HepG2 (cell line): ENCODE data around the gene NCAPD2. TPM values are rescaled to one million over a fixed set of nuclear protein-coding genes. Genes with fewer than 3 reads are reported as not detected.
A peak's percentile ranks its signal among the peaks of the same experiment; 100 is the strongest.

Source experiments
- ATF7 ChIP-seq, 2 experiments: fragments of 450-650 bp in 1 of 2; sonication (generic) in 1 of 2; formaldehyde crosslinking in 1 of 2; IDR thresholded peaks; 2 replicates each; pipeline versions ENCODE4 v1.4.0 to v1.6.1; 2016 to 2020; ENCODE audit warnings: antibody characterized with exemption in 1 of 2, mild to moderate bottlenecking in 1 of 2, missing genetic modification reagents in 1 of 2
- ATF7-NPFF ChIP-seq: sonication (generic); formaldehyde crosslinking; IDR thresholded peaks from 2 replicates; pipeline ENCODE4 v1.8.1; 2023; ENCODE audit warnings: mild to moderate bottlenecking, low read depth, missing genetic modification reagents, moderate library complexity
- CHCHD3 ChIP-seq: sonication (generic); formaldehyde crosslinking; IDR thresholded peaks from 2 replicates; pipeline ENCODE4 v1.8.0; 2022; ENCODE audit warnings: mild to moderate bottlenecking, missing genetic modification reagents, moderate library complexity
- GFI1 ChIP-seq: sonication (generic); formaldehyde crosslinking; IDR thresholded peaks from 2 replicates; pipeline ENCODE4 v1.5.0; 2020; ENCODE audit warnings: missing genetic modification reagents, mild to moderate bottlenecking, borderline replicate concordance
- HNF4A ChIP-seq: sonication (generic); formaldehyde crosslinking; IDR thresholded peaks from 2 replicates; pipeline ENCODE4 v1.4.0; 2020; ENCODE audit warnings: missing genetic modification reagents
- ISX ChIP-seq: sonication (generic); formaldehyde crosslinking; conservative IDR thresholded peaks from 2 replicates; pipeline ENCODE4 v1.5.0; 2020; ENCODE audit warnings: missing genetic modification reagents
- MBNL3 ChIP-seq: fragments of 250-450 bp; sonication (Bioruptor Pico); conservative IDR thresholded peaks from 2 replicates; pipeline ENCODE4 v1.8.0; 2022; ENCODE audit warnings: mild to moderate bottlenecking, inconsistent platforms
- MZF1 ChIP-seq: sonication (generic); formaldehyde crosslinking; IDR thresholded peaks from 2 replicates; pipeline ENCODE4 v1.8.1; 2023; ENCODE audit warnings: mild to moderate bottlenecking, missing genetic modification reagents, borderline replicate concordance
- PHB2 ChIP-seq: fragments of 450-650 bp; IDR thresholded peaks from 2 replicates; pipeline ENCODE4 v1.6.1; 2018; ENCODE audit not compliant: partially characterized antibody
- SP140L ChIP-seq: sonication (generic); formaldehyde crosslinking; IDR thresholded peaks from 2 replicates; pipeline ENCODE4 v1.4.0; 2020; ENCODE audit warnings: missing genetic modification reagents, borderline replicate concordance
- TRIM24 ChIP-seq: sonication (generic); formaldehyde crosslinking; IDR thresholded peaks from 2 replicates; pipeline ENCODE4 v1.8.0; 2022; ENCODE audit warnings: mild to moderate bottlenecking, missing genetic modification reagents
- YY1 ChIP-seq: IDR thresholded peaks from 2 replicates; pipeline ENCODE4 v1.6.1; 2011; ENCODE audit warnings: low read length, low read depth, moderate library complexity, mild to moderate bottlenecking; ENCODE audit not compliant: insufficient read depth, insufficient replicate concordance
- ZFP41 ChIP-seq: sonication (generic); formaldehyde crosslinking; IDR thresholded peaks from 2 replicates; pipeline ENCODE4 v1.4.0; 2020; ENCODE audit warnings: mild to moderate bottlenecking, missing genetic modification reagents, borderline replicate concordance
- ZMYM2 ChIP-seq: sonication (generic); formaldehyde crosslinking; IDR thresholded peaks from 2 replicates; pipeline ENCODE4 v1.8.0; 2022; ENCODE audit warnings: mild to moderate bottlenecking, missing genetic modification reagents
- ZNF143 ChIP-seq: sonication (generic); formaldehyde crosslinking; IDR thresholded peaks from 2 replicates; pipeline ENCODE4 v1.4.0; 2020; ENCODE audit warnings: missing genetic modification reagents
- ZNF256 ChIP-seq: sonication (generic); formaldehyde crosslinking; conservative IDR thresholded peaks from 2 replicates; pipeline ENCODE4 v1.4.0; 2020; ENCODE audit warnings: missing genetic modification reagents
- ZNF468 ChIP-seq: sonication (generic); formaldehyde crosslinking; IDR thresholded peaks from 2 replicates; pipeline ENCODE4 v1.8.0; 2022; ENCODE audit warnings: mild to moderate bottlenecking, moderate library complexity, missing genetic modification reagents
- ZNF557 ChIP-seq: sonication (generic); formaldehyde crosslinking; IDR thresholded peaks from 2 replicates; pipeline ENCODE4 v1.4.0; 2020; ENCODE audit warnings: missing genetic modification reagents
- ZNF644 ChIP-seq: IDR thresholded peaks from 2 replicates; pipeline ENCODE4 v1.6.1; 2016; ENCODE audit warnings: low read depth
- ZNF703 ChIP-seq: sonication (generic); formaldehyde crosslinking; IDR thresholded peaks from 2 replicates; pipeline ENCODE4 v1.5.1; 2020; ENCODE audit warnings: missing genetic modification reagents, mild to moderate bottlenecking, moderate library complexity, borderline replicate concordance
- polyA plus RNA-seq, 8 experiments: library from polyadenylated mRNA; depleted of rRNA in 3 of 8; stranded (reverse) in 7 of 8; unstranded in 1 of 8; fragments of >200 nt; fragmentation: Illumina TruSeq in 4 of 8; extraction: Trizol in 4 of 8; gene quantifications; 2 replicates each; pipeline versions ENCODE4 v1.2.1 to v1.2.3, GENCODE V29; 2011 to 2016; ENCODE audit warnings: low read depth in 4 of 8, missing spikeins in 1 of 8, mixed read lengths in 1 of 8; ENCODE audit not compliant: insufficient read depth in 1 of 8
- total RNA-seq, 5 experiments: library from RNA; depleted of rRNA; stranded (reverse); fragments of >200 nt; fragmentation: Illumina TruSeq; extraction: Trizol; gene quantifications; 2 replicates each; pipeline ENCODE4 v1.2.3, GENCODE V29; 2016; ENCODE audit warnings: low read depth in 1 of 5
- TF ChIP-seq, protein P1 (sequence below): sonication (generic); formaldehyde crosslinking; IDR thresholded peaks from 2 replicates; pipeline ENCODE4 v1.4.0; 2020; ENCODE audit warnings: missing genetic modification reagents, borderline replicate concordance
- TF ChIP-seq, protein P2 (sequence below): IDR thresholded peaks from 2 replicates; pipeline ENCODE4 v1.6.1; 2016
- TF ChIP-seq, protein P3 (sequence below): sonication (generic); formaldehyde crosslinking; IDR thresholded peaks from 2 replicates; pipeline ENCODE4 v1.4.0; 2020; ENCODE audit warnings: mild to moderate bottlenecking, missing genetic modification reagents
- TF ChIP-seq, protein P4 (sequence below): sonication (generic); formaldehyde crosslinking; conservative IDR thresholded peaks from 2 replicates; pipeline ENCODE4 v1.8.0; 2022; ENCODE audit warnings: low read depth, missing genetic modification reagents

Gene NCAPD2
- total and polyA plus RNA-seq, 2 of the 13 experiments (the other 11 are each of a cell fraction or from before 2014, with no cell fraction given), result 51.1 to 65.6 TPM

DNA sequence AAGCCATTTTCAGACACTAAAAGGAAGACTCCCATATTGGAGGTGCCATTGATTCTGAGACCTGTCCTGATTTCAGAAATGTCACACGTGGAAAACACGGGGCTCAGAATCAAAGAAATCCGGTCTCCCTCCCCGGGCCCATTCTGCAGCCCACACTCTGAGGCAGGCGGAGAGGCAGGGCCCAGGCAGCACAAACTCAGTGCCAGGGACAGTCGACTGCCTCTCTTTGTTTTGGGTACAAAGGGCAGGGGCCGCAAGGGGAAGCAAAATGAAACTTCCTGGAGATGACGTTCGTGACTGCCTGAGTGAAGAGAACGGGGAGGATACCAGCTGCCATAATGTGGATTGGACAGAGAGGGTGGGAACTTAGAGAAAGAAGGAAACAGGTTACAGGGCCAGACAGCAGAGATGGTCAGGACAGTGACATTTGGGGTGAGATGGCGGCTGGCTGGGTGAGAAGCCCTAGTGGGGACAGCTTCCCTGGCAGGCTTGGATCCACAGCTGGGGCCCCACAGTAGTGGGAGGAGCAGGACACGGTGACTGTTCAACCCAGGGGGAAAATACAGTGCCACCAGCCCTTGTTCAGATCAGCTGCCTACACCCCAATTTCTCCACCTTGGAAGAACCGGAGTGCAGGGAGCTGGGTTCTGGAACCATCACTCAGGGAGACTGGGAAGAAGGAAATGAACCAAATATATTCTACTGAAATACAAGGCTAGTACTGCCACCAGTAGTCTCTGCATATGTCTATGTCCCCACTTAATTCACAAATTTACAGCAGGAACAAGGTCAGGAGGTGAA lies 48.5 kb downstream of the NCAPD2 start (continued):
- TF ChIP-seq, protein P1, sequence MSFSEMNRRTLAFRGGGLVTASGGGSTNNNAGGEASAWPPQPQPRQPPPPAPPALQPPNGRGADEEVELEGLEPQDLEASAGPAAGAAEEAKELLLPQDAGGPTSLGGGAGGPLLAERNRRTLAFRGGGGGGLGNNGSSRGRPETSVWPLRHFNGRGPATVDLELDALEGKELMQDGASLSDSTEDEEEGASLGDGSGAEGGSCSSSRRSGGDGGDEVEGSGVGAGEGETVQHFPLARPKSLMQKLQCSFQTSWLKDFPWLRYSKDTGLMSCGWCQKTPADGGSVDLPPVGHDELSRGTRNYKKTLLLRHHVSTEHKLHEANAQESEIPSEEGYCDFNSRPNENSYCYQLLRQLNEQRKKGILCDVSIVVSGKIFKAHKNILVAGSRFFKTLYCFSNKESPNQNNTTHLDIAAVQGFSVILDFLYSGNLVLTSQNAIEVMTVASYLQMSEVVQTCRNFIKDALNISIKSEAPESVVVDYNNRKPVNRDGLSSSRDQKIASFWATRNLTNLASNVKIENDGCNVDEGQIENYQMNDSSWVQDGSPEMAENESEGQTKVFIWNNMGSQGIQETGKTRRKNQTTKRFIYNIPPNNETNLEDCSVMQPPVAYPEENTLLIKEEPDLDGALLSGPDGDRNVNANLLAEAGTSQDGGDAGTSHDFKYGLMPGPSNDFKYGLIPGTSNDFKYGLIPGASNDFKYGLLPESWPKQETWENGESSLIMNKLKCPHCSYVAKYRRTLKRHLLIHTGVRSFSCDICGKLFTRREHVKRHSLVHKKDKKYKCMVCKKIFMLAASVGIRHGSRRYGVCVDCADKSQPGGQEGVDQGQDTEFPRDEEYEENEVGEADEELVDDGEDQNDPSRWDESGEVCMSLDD, result peak; percentile 36; the same call in 1 of the 2 replicates
- TF ChIP-seq ZFP41 (no peak), ZNF468 (no peak), YY1 (peak; percentile 46), MBNL3 (no peak), ATF7-NPFF (CRISPR knock-in tag) (no peak), ZNF644 (CRISPR knock-in tag) (peak; percentile 81; the same call in 1 of the 2 replicates), GFI1 (CRISPR knock-in tag) (no peak), HNF4A (CRISPR knock-in tag) (peak; percentile 98), SP140L (CRISPR knock-in tag) (no peak), ZMYM2 (0 out of 2 replicates have a peak, but pooled peaks have one; percentile 39), CHCHD3 (CRISPR knock-in tag) (no peak), ISX (CRISPR knock-in tag) (no peak), ZNF557 (CRISPR knock-in tag) (no peak), ATF7 (IDR thresholded peaks at IDR 0.05) (0 out of 2 replicates have a peak, but pooled peaks have one; percentile 9), ATF7 (CRISPR knock-in tag; IDR thresholded peaks at IDR 0.05) (no peak), ZNF256 (CRISPR knock-in tag) (no peak; the same call in 1 of the 2 replicates), MZF1 (CRISPR knock-in tag) (no peak), PHB2 (no peak), TRIM24 (CRISPR knock-in tag) (no peak), ZNF703 (CRISPR knock-in tag) (no peak), ZNF143 (CRISPR knock-in tag) (no peak)
- TF ChIP-seq, protein P2, sequence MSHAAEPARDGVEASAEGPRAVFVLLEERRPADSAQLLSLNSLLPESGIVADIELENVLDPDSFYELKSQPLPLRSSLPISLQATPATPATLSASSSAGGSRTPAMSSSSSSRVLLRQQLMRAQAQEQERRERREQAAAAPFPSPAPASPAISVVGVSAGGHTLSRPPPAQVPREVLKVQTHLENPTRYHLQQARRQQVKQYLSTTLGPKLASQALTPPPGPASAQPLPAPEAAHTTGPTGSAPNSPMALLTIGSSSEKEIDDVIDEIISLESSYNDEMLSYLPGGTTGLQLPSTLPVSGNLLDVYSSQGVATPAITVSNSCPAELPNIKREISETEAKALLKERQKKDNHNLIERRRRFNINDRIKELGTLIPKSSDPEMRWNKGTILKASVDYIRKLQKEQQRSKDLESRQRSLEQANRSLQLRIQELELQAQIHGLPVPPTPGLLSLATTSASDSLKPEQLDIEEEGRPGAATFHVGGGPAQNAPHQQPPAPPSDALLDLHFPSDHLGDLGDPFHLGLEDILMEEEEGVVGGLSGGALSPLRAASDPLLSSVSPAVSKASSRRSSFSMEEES (CRISPR knock-in tag), result 0 out of 2 replicates have a peak, but pooled peaks have one; percentile 20
- TF ChIP-seq, protein P3, sequence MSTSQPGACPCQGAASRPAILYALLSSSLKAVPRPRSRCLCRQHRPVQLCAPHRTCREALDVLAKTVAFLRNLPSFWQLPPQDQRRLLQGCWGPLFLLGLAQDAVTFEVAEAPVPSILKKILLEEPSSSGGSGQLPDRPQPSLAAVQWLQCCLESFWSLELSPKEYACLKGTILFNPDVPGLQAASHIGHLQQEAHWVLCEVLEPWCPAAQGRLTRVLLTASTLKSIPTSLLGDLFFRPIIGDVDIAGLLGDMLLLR (CRISPR knock-in tag), result no peak
- TF ChIP-seq, protein P4, sequence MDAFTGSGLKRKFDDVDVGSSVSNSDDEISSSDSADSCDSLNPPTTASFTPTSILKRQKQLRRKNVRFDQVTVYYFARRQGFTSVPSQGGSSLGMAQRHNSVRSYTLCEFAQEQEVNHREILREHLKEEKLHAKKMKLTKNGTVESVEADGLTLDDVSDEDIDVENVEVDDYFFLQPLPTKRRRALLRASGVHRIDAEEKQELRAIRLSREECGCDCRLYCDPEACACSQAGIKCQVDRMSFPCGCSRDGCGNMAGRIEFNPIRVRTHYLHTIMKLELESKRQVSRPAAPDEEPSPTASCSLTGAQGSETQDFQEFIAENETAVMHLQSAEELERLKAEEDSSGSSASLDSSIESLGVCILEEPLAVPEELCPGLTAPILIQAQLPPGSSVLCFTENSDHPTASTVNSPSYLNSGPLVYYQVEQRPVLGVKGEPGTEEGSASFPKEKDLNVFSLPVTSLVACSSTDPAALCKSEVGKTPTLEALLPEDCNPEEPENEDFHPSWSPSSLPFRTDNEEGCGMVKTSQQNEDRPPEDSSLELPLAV, result no peak
